Superior temporal gyrus (tissue), 1 donor: ENCODE data around the gene SYVN1.

Source experiments
- DNase-seq: peaks from one replicate; pipeline ENCODE4 v3.0.0-alpha.2; 2016; ENCODE audit errors: extremely low spot score

Gene SYVN1

GRCh38 chr11:65087827-65088226, 46.5 kb downstream of the SYVN1 start:
- no peak for DNase-seq

GRCh38 chr11:65087216-65087615, 47.1 kb downstream of the SYVN1 start:
- DNase-seq: no peak

- no peak for DNase-seq
These were observed 47.5 kb downstream of the SYVN1 start for GRCh38 chr11:65086809-65087208.

- no peak for DNase-seq
These were observed 48.9 kb downstream of the SYVN1 start for GRCh38 chr11:65085446-65085845.

GRCh38 chr11:65084598-65085375, 49.5 kb downstream of the SYVN1 start:
- no peak for DNase-seq

- peak; percentile 98 for DNase-seq
These were observed 50.3 kb downstream of the SYVN1 start, which contains the start of the genes CDCA5 and ZFPL1 for GRCh38 chr11:65083834-65084597. TSS of gene CDCA5 (minus strand) at chr11:65084040. CDS start at chr11:65083978, 62 bp downstream. TSS of gene ZFPL1 (plus strand) at chr11:65084222. CDS start at chr11:65084699, 477 bp downstream.

GRCh38 chr11:65083134-65083833, 51.0 kb downstream of the SYVN1 start:
- no peak for DNase-seq

- no peak for DNase-seq
These were observed 55.5 kb downstream of the SYVN1 start for GRCh38 chr11:65078786-65079342.

- DNase-seq: no peak
These were observed 56.2 kb downstream of the SYVN1 start for GRCh38 chr11:65078151-65078550.

GRCh38 chr11:65077451-65077850, 56.9 kb downstream of the SYVN1 start:
- DNase-seq: no peak
